ENCODE results near the gene CXCL10.

Gene CXCL10

GRCh38 chr4:75992462-75992861 is 30.8 kb downstream of the CXCL10 start:
- DNase-seq (no peak), ATAC-seq (no peak)
- Mint-ChIP-seq H3K4me1 (peaks cover 31% of the 10 kb centered on the region), H3K27ac (no peak overlapping the region), H3K9me3 (no peaks in the 10 kb centered on the region), H3K27me3 (no peaks in the 10 kb centered on the region), H3K36me3 (ENCODE audit: low read depth) (peaks cover 19% of the 10 kb centered on the region), H3K4me3 (no peak overlapping the region)

- Mint-ChIP-seq H3K36me3 (ENCODE audit: low read depth) (peaks cover 25% of the 10 kb centered on the region), H3K4me3 (peak overlapping the region; percentile 87), H3K4me1 (peaks cover 31% of the 10 kb centered on the region), H3K9me3 (no peaks in the 10 kb centered on the region), H3K27me3 (no peaks in the 10 kb centered on the region), H3K27ac (peak overlapping the region; percentile 81)
- no peak for ATAC-seq
- no peak for DNase-seq
These were observed 33.3 kb downstream of the CXCL10 start for GRCh38 chr4:75989846-75990528.

GRCh38 chr4:75985116-75985515 is 38.2 kb downstream of the CXCL10 start:
- H3K4me1 Mint-ChIP-seq = peaks cover 22% of the 10 kb centered on the region
- H3K4me3 Mint-ChIP-seq = no peak overlapping the region
- H3K36me3 Mint-ChIP-seq (ENCODE audit: low read depth) = peaks cover 39% of the 10 kb centered on the region
- H3K9me3 Mint-ChIP-seq = no peaks in the 10 kb centered on the region
- DNase-seq (no peak), ATAC-seq (no peak)
- no peak overlapping the region for H3K27ac Mint-ChIP-seq
- H3K27me3 Mint-ChIP-seq = no peaks in the 10 kb centered on the region

GRCh38 chr4:75980576-75980975 is 42.7 kb downstream of the CXCL10 start:
- no peak overlapping the region for H3K27ac Mint-ChIP-seq

GRCh38 chr4:75976177-75976576 is 47.1 kb downstream of the CXCL10 start:
- H3K27me3 Mint-ChIP-seq = no peaks in the 10 kb centered on the region
- H3K4me1 Mint-ChIP-seq = no peaks in the 10 kb centered on the region
- no peaks in the 10 kb centered on the region for H3K9me3 Mint-ChIP-seq
- no peak for ATAC-seq
- no peak for DNase-seq
- H3K4me3 Mint-ChIP-seq = no peak overlapping the region
- H3K27ac Mint-ChIP-seq = no peak overlapping the region
- H3K36me3 Mint-ChIP-seq (ENCODE audit: low read depth) = peaks cover 58% of the 10 kb centered on the region

More at GRCh38 chr4:75980576-75980975, 42.7 kb downstream of the CXCL10 start:
- ATAC-seq = no peak
- Mint-ChIP-seq H3K4me3 (no peak overlapping the region), H3K36me3 (ENCODE audit: low read depth) (peaks cover 35% of the 10 kb centered on the region), H3K4me1 (no peaks in the 10 kb centered on the region), H3K9me3 (no peaks in the 10 kb centered on the region), H3K27me3 (no peaks in the 10 kb centered on the region)
- DNase-seq = no peak

- no peaks in the 10 kb centered on the region for H3K27me3 Mint-ChIP-seq
- DNase-seq (no peak), ATAC-seq (no peak)
- H3K36me3 Mint-ChIP-seq (ENCODE audit: low read depth) = peaks cover 70% of the 10 kb centered on the region
- H3K9me3 Mint-ChIP-seq = no peaks in the 10 kb centered on the region
- H3K4me3 Mint-ChIP-seq = no peak overlapping the region
- H3K4me1 Mint-ChIP-seq = no peaks in the 10 kb centered on the region
- no peak overlapping the region for H3K27ac Mint-ChIP-seq
These were observed 49.5 kb downstream of the CXCL10 start for GRCh38 chr4:75973766-75974165.
